Gastroesophageal sphincter (tissue), 4 donors: ENCODE results near the gene ETV6. TPM values are rescaled to one million over a fixed set of nuclear protein-coding genes. Genes with fewer than 3 reads are reported as not detected.
A peak's percentile ranks its signal among the peaks of the same experiment; 100 is the strongest.

Source experiments
- ATAC-seq: fragments of 150-250 bp; one replicate; pipeline ENCODE4 v1.9.1; 2016; ENCODE audit warnings: mild to moderate bottlenecking, moderate library complexity
- H3K27ac ChIP-seq, 4 donors: fragments of 200-600 bp; sonication (generic) in 3 of 4; 1 replicate in 3 of 4; 2 replicates in 1 of 4; pipeline ENCODE4 v1.5.1; 2016 to 2019
- H3K27me3 ChIP-seq: fragments of 200-600 bp; sonication (generic); one replicate; pipeline ENCODE4 v1.5.1; 2019
- H3K36me3 ChIP-seq, 2 donors: fragments of 200-600 bp; sonication (generic); one replicate each; pipeline ENCODE4 v1.5.1; 2019; ENCODE audit warnings: control low read depth in 1 of 2
- H3K4me1 ChIP-seq, 3 donors: fragments of 200-600 bp; sonication (generic); 1 replicate in 2 of 3; 2 replicates in 1 of 3; pipeline ENCODE4 v1.5.1; 2016 to 2019; ENCODE audit warnings: control low read depth in 2 of 3
- H3K4me3 ChIP-seq, 2 donors: fragments of 200-600 bp; sonication (generic); one replicate each; pipeline ENCODE4 v1.5.1; 2019; ENCODE audit warnings: mild to moderate bottlenecking in 1 of 2, moderate library complexity in 1 of 2
- H3K9me3 ChIP-seq, 3 donors: fragments of 200-600 bp; sonication (generic); one replicate each; pipeline ENCODE4 v1.5.1; 2017 to 2019; ENCODE audit warnings: control low read depth in 2 of 3
- EP300 ChIP-seq: sonication (generic); formaldehyde crosslinking; IDR thresholded peaks from one replicate; pipeline ENCODE4 v1.6.1; 2017; ENCODE audit warnings: antibody characterized with exemption, mild to moderate bottlenecking
- POLR2A ChIP-seq, 2 donors: fragments of 450-650 bp; IDR thresholded peaks; one replicate each; pipeline ENCODE4 v1.6.1; 2017; ENCODE audit warnings: antibody characterized with exemption in 2 of 2, mild to moderate bottlenecking in 2 of 2, moderate library complexity in 1 of 2
- POLR2AphosphoS5 ChIP-seq: sonication (generic); formaldehyde crosslinking; IDR thresholded peaks from one replicate; pipeline ENCODE4 v1.6.1; 2017; ENCODE audit warnings: antibody characterized with exemption
- WGBS, 2 donors: methylation state at CpG; one replicate each; pipeline ENCODE4 v1.1.5; 2018; ENCODE audit warnings: low coverage in 1 of 2; 5-methylcytosine and 5-hydroxymethylcytosine counted together
- total RNA-seq, 4 donors: library from RNA; depleted of rRNA; stranded (reverse); fragments of >200 nt; gene quantifications; one replicate each; pipeline ENCODE4 v1.1.0, GENCODE V29; 2016
- TF ChIP-seq, protein P1 (sequence below), 4 experiments: fragments of 200-600 bp in 2 of 4; fragments of 450-650 bp in 2 of 4; sonication (generic) in 1 of 4; IDR thresholded peaks; one replicate each; pipeline ENCODE4 v1.5.1; 2017 to 2019; ENCODE audit warnings: antibody characterized with exemption in 4 of 4, mild to moderate bottlenecking in 2 of 4, moderate library complexity in 2 of 4

ETV6 gene
- total RNA-seq, 4 donors from 2014 or later, result 18.7 to 30.1 (median 21.1) TPM

DNA sequence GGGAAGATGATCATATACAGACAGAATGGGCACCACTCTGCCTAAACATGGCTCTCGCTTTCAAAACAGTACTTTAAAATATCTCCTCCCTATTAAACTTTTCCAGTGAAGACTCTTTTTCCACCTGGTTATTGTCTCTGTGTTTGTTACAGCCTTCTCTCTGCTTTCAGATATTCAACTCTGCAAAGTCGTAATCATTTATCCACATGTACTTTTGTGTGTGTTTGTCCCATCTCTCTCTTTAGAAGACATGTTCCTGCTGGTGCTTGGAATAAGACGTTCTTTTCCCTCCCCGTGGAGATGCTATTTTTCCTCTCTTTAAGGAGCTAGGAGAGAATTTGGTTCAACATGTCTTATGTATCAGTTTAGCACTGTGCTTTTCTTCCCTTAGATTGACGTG lies 45.1 kb downstream of the ETV6 start:
- 24 to 34% methylated on average over 5 of the region's 5 CpGs for WGBS, 2 donors
- peaks cover 15 to 69% (median 18%) of the 10 kb centered on the region in 3 donors for H3K4me1 ChIP-seq
- H3K27me3 ChIP-seq, result no peaks in the 10 kb centered on the region
- TF ChIP-seq POLR2AphosphoS5 (no peak), POLR2A (IDR thresholded peaks at IDR 0.05) (no peak), EP300 (no peak)
- TF ChIP-seq, protein P1, sequence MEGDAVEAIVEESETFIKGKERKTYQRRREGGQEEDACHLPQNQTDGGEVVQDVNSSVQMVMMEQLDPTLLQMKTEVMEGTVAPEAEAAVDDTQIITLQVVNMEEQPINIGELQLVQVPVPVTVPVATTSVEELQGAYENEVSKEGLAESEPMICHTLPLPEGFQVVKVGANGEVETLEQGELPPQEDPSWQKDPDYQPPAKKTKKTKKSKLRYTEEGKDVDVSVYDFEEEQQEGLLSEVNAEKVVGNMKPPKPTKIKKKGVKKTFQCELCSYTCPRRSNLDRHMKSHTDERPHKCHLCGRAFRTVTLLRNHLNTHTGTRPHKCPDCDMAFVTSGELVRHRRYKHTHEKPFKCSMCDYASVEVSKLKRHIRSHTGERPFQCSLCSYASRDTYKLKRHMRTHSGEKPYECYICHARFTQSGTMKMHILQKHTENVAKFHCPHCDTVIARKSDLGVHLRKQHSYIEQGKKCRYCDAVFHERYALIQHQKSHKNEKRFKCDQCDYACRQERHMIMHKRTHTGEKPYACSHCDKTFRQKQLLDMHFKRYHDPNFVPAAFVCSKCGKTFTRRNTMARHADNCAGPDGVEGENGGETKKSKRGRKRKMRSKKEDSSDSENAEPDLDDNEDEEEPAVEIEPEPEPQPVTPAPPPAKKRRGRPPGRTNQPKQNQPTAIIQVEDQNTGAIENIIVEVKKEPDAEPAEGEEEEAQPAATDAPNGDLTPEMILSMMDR (IDR thresholded peaks at IDR 0.05), result no peak
- H3K36me3 ChIP-seq, result no peaks in the 10 kb centered on the region
- no peak overlapping the region for H3K4me3 ChIP-seq
- peak overlapping the region; percentile 36 to 75 (median 68) for H3K27ac ChIP-seq
- no peak for ATAC-seq
- H3K9me3 ChIP-seq, result no peaks in the 10 kb centered on the region

DNA sequence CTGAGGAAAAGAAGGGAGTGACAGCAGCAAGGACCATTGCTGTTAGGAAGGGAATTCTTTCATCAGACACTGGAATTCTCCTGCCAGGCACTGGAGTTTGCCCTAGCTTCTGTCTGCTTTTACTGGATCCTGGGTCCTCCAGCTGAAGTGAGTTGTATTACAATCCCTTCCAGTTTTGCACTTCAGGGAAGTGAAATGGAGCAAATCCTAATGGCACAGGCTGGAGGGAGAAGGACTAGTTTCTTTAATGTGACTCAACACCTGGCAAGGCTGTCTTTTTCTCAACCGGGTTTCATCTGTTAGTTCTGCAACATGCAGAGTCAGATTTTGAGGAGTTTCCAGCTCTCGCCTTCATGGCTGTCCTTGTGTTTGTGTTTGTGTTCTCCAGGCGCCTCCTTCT lies 45.8 kb downstream of the ETV6 start:
- H3K27me3 ChIP-seq, result no peaks in the 10 kb centered on the region
- peak; percentile 60 for ATAC-seq
- no peaks in the 10 kb centered on the region for H3K9me3 ChIP-seq
- WGBS, 2 donors, result 37% methylated on average over 3 of the region's 3 CpGs
- peak overlapping the region; percentile 36 to 75 (median 68) for H3K27ac ChIP-seq
- no peak overlapping the region for H3K4me3 ChIP-seq
- H3K36me3 ChIP-seq, result no peaks in the 10 kb centered on the region
- peak; percentile 74 for TF ChIP-seq POLR2AphosphoS5
- no peak for TF ChIP-seq EP300
- peaks cover 15 to 71% (median 18%) of the 10 kb centered on the region in 3 donors for H3K4me1 ChIP-seq

DNA sequence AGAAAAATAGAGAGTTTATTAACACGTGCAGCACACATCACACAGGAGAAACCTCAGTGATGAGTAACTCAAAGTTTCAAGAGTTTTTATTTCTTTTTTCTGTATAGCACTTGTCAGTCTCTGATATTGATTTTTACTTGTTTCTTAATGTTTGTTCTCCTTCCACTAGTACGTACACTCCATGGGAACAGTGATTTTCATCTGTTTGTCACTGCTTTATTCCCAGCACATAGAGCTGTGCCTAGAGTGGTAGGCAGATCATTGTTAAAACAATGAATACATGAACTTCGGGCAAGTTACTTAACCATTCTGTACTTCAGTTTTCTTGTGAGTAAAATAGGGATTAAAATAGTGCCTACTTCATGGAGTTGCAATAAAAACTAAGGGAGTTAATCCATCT lies 46.6 kb downstream of the ETV6 start:
- no peak for ATAC-seq
- no peaks in the 10 kb centered on the region for H3K9me3 ChIP-seq
- no peak for TF ChIP-seq POLR2AphosphoS5
- no peak for TF ChIP-seq EP300
- TF ChIP-seq POLR2A (IDR thresholded peaks at IDR 0.05), result no peak
- TF ChIP-seq, protein P1 (IDR thresholded peaks at IDR 0.05), result no peak
- no peaks in the 10 kb centered on the region for H3K27me3 ChIP-seq
- no peak overlapping the region for H3K4me3 ChIP-seq
- peaks cover 15 to 77% (median 18%) of the 10 kb centered on the region in 3 donors for H3K4me1 ChIP-seq
- WGBS, 2 donors, result 84 to 85% methylated on average over 3 of the region's 3 CpGs
- H3K27ac ChIP-seq, result peak overlapping the region in 3 of 4 donors; percentile 36 to 75 (median 64)
- H3K36me3 ChIP-seq, result no peaks in the 10 kb centered on the region

DNA sequence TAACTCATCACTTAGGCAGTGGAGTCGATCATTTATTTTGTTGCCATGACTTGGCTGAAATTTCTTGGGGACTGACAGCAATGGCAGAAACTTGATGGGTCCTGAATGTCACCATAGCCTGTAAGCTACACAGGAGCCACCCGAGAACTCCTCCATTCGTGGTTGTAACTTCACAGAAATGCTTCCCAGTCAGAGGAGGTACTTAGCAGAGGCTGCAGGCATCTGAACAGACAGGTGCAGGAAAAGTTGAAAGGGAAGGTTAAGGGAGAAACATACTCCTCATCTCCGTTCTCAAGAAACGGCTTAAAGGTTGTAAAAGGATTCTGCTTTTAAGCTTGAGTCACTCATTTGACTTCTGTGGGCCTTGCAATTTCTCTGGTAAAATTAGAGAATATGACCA lies 47.7 kb downstream of the ETV6 start:
- H3K4me3 ChIP-seq, result no peak overlapping the region
- no peaks in the 10 kb centered on the region for H3K9me3 ChIP-seq
- no peaks in the 10 kb centered on the region for H3K27me3 ChIP-seq
- H3K4me1 ChIP-seq, result peaks cover 15 to 84% (median 23%) of the 10 kb centered on the region in 3 donors
- 87 to 90% methylated on average over 4 of the region's 5 CpGs for WGBS, 2 donors
- no peak for ATAC-seq
- TF ChIP-seq POLR2AphosphoS5, result no peak
- no peak for TF ChIP-seq POLR2A (IDR thresholded peaks at IDR 0.05)
- TF ChIP-seq EP300, result no peak
- TF ChIP-seq, protein P1 (IDR thresholded peaks at IDR 0.05), result no peak
- H3K27ac ChIP-seq, result peak overlapping the region in 3 of 4 donors; percentile 21 to 58 (median 44)
- no peaks in the 10 kb centered on the region for H3K36me3 ChIP-seq

DNA sequence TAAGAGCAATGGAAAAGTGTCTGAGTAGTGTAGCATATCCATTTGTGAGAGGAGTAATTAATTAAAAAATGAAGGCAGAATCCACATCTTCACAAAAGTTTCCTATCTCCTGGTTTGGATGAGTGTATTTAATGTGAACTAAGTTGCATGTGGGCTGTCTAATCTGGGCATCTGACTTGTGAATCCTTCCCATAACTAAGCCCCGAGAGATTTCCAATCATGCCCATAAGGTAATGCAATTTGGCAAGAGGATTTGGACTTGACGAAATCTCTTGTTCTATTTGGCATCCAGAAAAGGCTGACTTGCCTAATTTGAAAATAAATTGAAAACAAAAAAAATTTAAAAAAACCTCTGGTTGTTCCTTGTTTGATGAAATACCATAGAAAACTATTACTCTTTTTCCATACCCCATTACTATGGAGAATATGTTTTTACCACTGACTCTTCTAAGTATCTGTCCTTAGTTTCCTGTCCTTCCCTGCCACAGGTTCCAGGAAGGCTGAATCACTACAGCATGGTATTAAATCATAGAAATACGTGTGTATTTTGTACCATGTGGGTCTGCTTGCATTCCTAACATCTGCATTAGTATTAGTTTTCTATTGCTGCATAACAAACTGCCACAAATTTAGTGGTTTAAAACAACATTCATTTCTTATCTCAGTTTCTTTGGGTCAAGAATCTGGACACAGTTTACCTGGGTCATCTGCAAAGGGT lies 48.4 kb downstream of the ETV6 start:
- peaks cover 15 to 81% (median 23%) of the 10 kb centered on the region in 3 donors for H3K4me1 ChIP-seq
- no peaks in the 10 kb centered on the region for H3K36me3 ChIP-seq
- no peak for TF ChIP-seq POLR2A (IDR thresholded peaks at IDR 0.05)
- TF ChIP-seq, protein P1 (IDR thresholded peaks at IDR 0.05), result no peak
- TF ChIP-seq POLR2AphosphoS5, result peak; percentile 54
- TF ChIP-seq EP300, result no peak
- 37 to 69% methylated on average over 3 of the region's 3 CpGs for WGBS, 2 donors
- no peaks in the 10 kb centered on the region for H3K9me3 ChIP-seq
- H3K27me3 ChIP-seq, result no peaks in the 10 kb centered on the region
- H3K27ac ChIP-seq, result peak overlapping the region; percentile 44 to 63 (median 56)
- peak; percentile 61 for ATAC-seq
- no peak overlapping the region for H3K4me3 ChIP-seq
